NCI-H146 (cell line): ENCODE data around the gene RGS21.
"Not testable (repeated sequence)": the region's sequence is repeated elsewhere in the genome, so short reads cannot be mapped to it uniquely, and the experiment has no call there.

Experiments
- DNase-seq: peaks from one replicate; lab custom pipeline; 2025; lab: John Stamatoyannopoulos, UW

Gene RGS21, protein sequence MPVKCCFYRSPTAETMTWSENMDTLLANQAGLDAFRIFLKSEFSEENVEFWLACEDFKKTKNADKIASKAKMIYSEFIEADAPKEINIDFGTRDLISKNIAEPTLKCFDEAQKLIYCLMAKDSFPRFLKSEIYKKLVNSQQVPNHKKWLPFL

GRCh38 chr1:192316942-192317450 is at the start of gene RGS21:
Gene RGS21 (plus strand): TSS chr1:192316992. CDS start chr1:192343037, 26,045 bp downstream.
- no peak for DNase-seq

DNA sequence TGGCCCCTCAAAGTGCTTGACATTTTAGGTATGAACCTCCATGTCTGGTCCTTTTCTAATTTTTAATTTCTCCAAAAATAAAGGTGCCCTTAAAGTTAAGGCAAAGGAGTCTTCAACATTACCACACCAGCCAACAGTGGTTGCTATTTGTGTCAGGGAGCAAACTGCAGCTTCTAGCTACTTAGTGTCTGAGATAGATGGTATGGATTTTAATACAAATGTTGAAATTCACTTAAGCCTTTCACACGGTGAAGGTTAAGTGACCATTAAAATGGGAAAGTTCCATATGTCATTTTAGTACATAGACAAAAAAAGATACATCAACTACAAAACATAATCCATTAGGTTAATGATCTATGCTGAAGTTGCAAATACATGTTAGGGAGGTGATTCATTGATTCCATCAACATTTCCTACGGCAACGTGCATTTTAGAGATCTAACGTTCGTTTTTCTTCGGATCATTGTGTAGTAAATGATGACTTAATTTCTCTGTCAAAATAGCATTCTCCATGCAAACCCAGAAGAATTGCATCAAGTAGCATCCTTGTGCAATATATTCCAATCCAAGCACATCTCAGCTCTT is 48.2 kb upstream of the RGS21 start:
- DNase-seq, result no peak

- no peak for DNase-seq
Measured at GRCh38 chr1:192270398-192270797, 46.4 kb upstream of the RGS21 start.

GRCh38 chr1:192272732-192273131 is 44.1 kb upstream of the RGS21 start:
- no peak for DNase-seq

DNA sequence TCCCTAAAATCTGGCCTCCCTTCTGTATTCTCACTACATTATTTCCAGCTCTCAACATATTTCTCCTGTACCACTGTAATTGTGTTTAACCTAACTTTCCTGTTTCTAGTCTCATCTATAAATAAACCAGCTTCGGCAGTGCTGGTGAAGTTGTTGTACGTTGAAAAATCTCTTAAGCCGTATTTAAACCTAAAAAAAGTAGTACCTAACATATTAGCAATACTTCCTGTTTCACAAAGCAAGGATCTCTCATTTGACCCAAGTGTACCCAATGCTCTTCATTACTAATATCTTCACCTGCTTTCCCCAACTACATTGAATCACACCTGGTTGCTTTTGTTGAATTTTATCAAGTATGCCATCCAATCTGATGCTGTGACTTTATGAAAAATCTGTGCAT is 42.2 kb upstream of the RGS21 start:
- DNase-seq, result no peak

- no peak for DNase-seq
Measured at GRCh38 chr1:192277635-192278034, 39.2 kb upstream of the RGS21 start.

DNA sequence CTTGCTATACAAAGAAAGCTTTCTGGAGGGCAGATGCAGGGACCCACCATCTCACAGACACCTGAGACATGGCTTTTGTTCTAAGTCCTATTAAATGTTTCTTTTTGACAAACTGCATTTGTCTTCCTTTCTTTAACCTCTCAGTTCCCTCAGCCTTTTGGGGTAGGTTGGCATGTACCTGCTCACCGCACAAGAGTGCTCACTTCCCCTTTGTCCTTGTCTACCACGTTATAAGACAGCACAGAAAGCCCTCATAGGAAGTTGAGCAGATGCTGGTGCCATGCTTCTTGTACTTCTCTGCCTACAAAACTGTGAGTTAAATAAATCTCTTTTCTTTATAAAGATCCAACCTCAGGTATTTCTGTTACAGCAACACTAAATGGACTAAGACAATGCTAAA is 31.9 kb upstream of the RGS21 start:
- DNase-seq, result no peak

DNA sequence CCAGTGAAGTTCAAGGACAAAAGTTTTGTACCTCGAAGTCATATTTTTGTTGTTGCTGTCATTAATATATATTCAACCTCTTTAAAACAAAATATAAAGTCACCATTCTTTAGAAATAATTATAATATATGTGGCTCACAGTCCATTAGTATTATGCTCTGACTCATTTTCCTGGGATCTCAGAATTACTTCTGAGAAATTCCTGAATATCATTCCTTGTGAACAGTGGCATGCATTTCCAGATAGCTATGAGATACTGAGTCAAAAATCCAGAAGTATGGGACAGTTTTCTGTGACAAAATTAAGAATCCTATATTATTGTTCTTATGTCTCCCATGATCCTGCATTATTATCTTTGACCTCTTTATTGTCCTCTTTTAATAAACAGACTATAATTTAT is 13.8 kb upstream of the RGS21 start:
- no peak for DNase-seq

DNA sequence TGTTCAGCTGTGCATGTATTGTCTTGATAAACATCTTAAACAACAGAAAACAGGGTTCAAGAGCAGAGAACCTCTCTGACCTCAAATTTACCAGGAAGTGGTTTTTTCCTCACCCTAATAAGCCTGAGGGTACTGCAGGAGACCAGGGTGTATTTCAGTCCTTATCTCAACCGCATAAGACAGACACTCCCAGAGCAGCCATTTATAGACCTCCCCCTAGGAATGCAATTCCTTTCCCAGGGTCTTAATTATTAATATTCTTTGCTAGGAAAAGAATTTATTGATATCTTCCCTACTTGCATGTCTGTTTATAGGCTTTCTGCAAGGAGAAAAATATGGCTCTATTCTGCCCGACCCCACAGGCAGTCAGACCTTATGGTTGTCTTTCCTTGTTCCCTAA is 8.5 kb upstream of the RGS21 start:
- DNase-seq, result not testable (repeated sequence)

DNA sequence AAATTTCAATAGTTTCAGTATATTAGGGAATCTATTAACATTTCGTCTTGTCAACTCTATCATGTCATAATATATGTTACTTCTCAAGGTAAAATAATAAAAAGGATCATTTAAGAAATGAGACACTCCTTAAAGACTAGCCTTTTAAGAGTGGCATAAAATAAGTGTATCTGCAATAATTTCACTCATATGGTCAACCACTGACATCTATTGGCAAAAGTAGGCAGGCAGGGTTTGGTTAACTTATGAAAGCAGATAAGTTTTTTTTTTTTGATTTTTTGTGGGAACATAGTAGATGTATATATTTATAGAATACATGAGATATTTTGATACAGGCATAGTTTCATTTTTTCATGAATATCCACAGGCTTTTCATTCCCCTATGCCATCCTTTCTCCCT is 5.5 kb upstream of the RGS21 start:
- DNase-seq, result peak; percentile 3

DNA sequence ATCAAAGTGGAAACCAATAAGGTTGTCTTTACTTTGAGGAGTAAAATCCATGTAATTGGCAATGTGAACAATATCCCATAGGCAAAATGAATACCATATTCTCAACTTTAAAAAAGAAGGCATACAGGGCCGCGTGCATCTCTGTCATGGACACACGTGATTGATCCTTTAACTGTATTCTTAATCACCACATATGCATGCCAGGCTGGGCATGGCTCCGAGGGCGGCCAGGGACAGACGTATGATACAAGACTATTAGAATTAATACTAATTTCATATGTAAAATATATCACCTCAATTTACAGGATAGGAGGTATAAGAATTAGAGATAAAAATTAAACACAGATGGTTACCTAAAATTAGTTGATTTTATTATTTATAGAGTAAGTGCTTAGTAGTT is 11.2 kb downstream of the RGS21 start:
- DNase-seq, result no peak

- DNase-seq, result no peak
Measured at GRCh38 chr1:192342842-192343241, 26.1 kb downstream of the RGS21 start.

DNA sequence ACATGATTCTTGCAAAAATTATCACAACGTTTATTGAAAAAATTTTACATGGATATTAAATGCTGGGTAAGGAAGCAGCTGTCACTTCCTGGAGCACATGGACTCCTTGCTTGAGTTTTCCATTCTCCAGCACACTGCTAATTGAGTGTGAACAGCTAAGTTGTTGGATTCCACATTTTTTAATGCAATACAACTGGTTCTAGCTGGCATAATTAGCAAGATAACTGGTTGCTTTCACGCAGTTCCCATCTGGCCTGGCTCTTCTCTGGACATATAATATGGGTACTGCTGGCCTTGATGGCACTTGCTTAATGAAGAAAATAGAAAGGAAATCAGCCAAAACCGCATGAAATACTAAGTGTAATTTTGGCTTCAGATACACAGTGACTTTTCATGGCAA is 26.6 kb downstream of the RGS21 start:
- DNase-seq, result no peak

- no peak for DNase-seq
Measured at GRCh38 chr1:192349314-192349713, 32.5 kb downstream of the RGS21 start.

DNA sequence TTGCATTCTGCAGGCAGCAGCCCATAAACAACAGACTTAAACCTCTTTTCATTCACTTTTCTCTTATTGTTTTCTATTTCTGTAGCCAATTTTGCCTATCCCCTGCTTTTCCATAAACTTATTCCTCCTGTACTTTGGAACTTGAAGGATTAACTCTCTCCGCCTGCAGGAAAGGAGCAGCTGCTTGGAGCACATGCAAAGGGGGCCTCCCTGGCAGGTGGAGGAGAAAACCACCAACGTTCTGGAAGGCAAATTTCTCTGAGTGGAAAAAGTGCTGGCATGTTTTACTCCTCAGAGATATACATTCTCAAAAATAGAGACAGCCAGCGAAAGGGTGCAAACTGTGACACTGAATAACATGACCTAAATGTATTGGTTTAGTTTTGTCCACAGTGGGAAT is 33.6 kb downstream of the RGS21 start:
- DNase-seq, result no peak

GRCh38 chr1:192351550-192351949 is 34.8 kb downstream of the RGS21 start:
- DNase-seq, result no peak

GRCh38 chr1:192357924-192358323 is 41.1 kb downstream of the RGS21 start:
- DNase-seq, result no peak

- DNase-seq, result no peak
Measured at GRCh38 chr1:192358402-192358801, 41.6 kb downstream of the RGS21 start.

GRCh38 chr1:192358822-192359221 is 42.0 kb downstream of the RGS21 start:
- DNase-seq, result no peak

DNA sequence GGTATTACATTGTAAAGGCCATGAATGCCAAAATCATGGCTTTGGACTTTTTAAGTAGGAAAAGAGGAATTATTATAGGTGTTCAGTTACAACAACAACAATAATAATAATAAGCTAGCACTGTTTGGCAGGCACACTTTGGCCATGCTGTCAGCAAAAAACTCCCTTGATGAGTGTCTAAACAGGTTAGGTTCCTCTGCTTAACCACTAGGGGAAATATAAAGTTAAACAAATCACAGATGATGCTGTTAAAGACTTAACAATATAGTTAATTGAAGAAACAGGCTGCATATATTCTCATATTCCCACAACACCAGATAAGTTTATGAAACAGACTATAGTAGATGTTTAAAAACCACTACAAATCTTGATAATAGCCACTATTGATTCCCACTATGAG is 46.4 kb downstream of the RGS21 start:
- no peak for DNase-seq

GRCh38 chr1:192367436-192367835 is 50.6 kb downstream of the RGS21 start:
- no peak for DNase-seq

DNA sequence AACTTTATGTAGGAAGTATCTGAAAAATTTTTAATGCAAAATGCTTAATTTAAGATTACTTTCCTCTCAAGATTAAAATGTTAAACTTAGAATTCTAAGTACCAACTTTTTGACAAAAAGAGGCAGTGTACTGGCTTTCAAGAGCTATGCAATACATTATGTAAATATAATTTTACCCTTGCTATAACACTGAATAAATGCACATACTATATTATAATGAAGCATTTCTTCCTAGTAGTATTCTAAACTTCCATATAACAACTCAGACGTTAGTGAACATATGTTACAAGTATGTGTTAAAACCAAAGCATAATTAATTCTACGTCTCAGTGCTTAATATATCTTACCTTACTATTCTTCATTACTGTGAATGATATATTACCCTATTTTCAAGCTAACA is 58.5 kb downstream of the RGS21 start:
- no peak for DNase-seq

GRCh38 chr1:192376374-192376773 is 59.6 kb downstream of the RGS21 start:
- DNase-seq, result no peak

DNA sequence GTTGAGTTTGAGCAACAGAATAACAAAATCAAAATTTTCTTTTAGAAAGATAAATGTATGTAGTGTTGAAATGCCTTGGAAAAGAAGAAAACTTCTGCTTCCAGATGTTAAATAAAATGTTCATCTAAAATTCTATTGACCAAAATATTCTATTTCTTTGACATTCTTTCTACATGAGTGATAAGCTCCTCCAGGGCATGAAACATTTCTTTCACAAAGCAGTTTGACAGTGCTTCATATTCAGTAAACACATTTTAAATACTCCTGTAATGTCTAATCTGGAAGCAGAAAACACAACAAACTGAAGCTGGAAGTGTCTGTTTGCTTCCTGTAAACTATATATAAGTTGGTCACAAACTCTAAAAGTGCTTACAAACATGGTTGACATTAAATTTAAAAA is 61.5 kb downstream of the RGS21 start:
- no peak for DNase-seq
